Measurements from ENCODE around the gene TOP1. TPM values are rescaled to one million over a fixed set of nuclear protein-coding genes. Genes with fewer than 3 reads are reported as not detected.

The TOP1 gene
- total RNA-seq, 3 donors from 2014 or later (not counting 1 experiment from before 2014, with no cell fraction given), result 32.2 to 36.3 (median 36.3) TPM

DNA sequence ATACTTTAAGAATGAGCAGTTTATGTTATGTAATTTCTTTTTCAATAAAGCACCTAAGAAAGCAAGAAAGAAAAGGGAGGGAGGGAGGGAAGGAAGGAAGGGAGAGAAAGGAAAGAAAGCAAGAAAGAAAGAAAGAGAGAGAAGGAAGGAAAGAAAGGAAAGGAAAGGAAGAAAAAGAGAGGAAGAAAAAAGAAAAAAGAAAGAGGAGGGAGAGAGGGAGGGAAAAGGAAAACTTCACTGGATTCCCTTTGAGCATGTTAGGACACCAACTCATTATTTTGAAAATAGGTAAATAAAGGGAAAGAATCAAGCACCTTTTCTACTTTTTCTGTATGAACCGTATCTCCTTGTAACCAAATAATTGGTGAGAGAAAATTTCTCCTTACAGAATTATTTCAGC lies 32.3 kb upstream of the TOP1 start:
- no peaks in the 10 kb centered on the region for H3K9me3 ChIP-seq (ENCODE audit: control insufficient read depth, insufficient read depth, low read length)
- WGBS (ENCODE audit: insufficient coverage), result no CpG with 5 or more reads among the region's 1 CpG
- Mint-ChIP-seq H3K36me3 (no peaks in the 10 kb centered on the region), H3K27me3 (ENCODE audit: low read depth in 2 of 2) (no peaks in the 10 kb centered on the region), H3K27ac (no peak overlapping the region), H3K4me1 (peaks cover 3 to 4% of the 10 kb centered on the region in 2 donors), H3K9me3 (no peaks in the 10 kb centered on the region), H3K4me3 (no peak overlapping the region)
- H3K36me3 ChIP-seq (ENCODE audit: control insufficient read depth, insufficient read depth, low read length), result no peaks in the 10 kb centered on the region
- peaks cover 7% of the 10 kb centered on the region for H3K4me1 ChIP-seq (ENCODE audit: control insufficient read depth, insufficient read depth, low read length)
- TF ChIP-seq, protein P1, sequence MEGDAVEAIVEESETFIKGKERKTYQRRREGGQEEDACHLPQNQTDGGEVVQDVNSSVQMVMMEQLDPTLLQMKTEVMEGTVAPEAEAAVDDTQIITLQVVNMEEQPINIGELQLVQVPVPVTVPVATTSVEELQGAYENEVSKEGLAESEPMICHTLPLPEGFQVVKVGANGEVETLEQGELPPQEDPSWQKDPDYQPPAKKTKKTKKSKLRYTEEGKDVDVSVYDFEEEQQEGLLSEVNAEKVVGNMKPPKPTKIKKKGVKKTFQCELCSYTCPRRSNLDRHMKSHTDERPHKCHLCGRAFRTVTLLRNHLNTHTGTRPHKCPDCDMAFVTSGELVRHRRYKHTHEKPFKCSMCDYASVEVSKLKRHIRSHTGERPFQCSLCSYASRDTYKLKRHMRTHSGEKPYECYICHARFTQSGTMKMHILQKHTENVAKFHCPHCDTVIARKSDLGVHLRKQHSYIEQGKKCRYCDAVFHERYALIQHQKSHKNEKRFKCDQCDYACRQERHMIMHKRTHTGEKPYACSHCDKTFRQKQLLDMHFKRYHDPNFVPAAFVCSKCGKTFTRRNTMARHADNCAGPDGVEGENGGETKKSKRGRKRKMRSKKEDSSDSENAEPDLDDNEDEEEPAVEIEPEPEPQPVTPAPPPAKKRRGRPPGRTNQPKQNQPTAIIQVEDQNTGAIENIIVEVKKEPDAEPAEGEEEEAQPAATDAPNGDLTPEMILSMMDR (IDR thresholded peaks at IDR 0.05), result no peak
- no peak overlapping the region for H3K4me3 ChIP-seq (ENCODE audit: low read length)
- intact Hi-C loops (cut with micrococcal nuclease), result no loop called here
- no peak for ATAC-seq
- DNase-seq, result no peak
- no peak overlapping the region for H3K27ac ChIP-seq (ENCODE audit: low read length)
- no peaks in the 10 kb centered on the region for H3K27me3 ChIP-seq (ENCODE audit: control insufficient read depth, insufficient read depth, low read length)

DNA sequence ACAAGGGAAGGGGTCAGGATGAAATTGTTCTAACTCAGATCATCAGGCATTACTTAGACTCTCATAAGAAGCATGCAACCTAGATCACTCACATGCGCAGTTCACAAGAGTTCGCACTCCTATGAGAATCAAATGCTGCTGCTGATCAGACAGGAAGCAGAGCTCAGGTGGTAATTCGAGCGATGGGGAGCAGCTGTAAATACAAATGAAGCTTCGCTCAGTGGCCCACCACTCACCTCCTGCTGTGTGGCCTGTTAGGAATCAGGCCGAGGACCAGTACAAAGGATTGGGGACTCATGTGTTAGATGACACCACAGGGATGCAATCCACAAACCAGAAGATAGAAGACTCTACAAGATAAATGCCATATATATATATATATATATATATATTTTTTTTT lies 31.5 kb upstream of the TOP1 start:
- WGBS (ENCODE audit: insufficient coverage), result 84% methylated on average over 6 of the region's 6 CpGs
- TF ChIP-seq, protein P1 (IDR thresholded peaks at IDR 0.05), result no peak
- intact Hi-C loops (cut with micrococcal nuclease), result no loop called here
- H3K4me3 ChIP-seq (ENCODE audit: low read length), result no peak overlapping the region
- no peak overlapping the region for H3K4me3 Mint-ChIP-seq
- DNase-seq (no peak), ATAC-seq (no peak)
- H3K27ac Mint-ChIP-seq, result no peak overlapping the region
- H3K9me3 ChIP-seq (ENCODE audit: control insufficient read depth, insufficient read depth, low read length), result no peaks in the 10 kb centered on the region
- H3K27me3 ChIP-seq (ENCODE audit: control insufficient read depth, insufficient read depth, low read length), result no peaks in the 10 kb centered on the region
- no peaks in the 10 kb centered on the region for H3K4me1 Mint-ChIP-seq
- no peaks in the 10 kb centered on the region for H3K36me3 ChIP-seq (ENCODE audit: control insufficient read depth, insufficient read depth, low read length)
- H3K36me3 Mint-ChIP-seq, result no peaks in the 10 kb centered on the region
- H3K9me3 Mint-ChIP-seq, result no peaks in the 10 kb centered on the region
- H3K4me1 ChIP-seq (ENCODE audit: control insufficient read depth, insufficient read depth, low read length), result no peaks in the 10 kb centered on the region
- no peaks in the 10 kb centered on the region for H3K27me3 Mint-ChIP-seq (ENCODE audit: low read depth in 2 of 2)
- no peak overlapping the region for H3K27ac ChIP-seq (ENCODE audit: low read length)

DNA sequence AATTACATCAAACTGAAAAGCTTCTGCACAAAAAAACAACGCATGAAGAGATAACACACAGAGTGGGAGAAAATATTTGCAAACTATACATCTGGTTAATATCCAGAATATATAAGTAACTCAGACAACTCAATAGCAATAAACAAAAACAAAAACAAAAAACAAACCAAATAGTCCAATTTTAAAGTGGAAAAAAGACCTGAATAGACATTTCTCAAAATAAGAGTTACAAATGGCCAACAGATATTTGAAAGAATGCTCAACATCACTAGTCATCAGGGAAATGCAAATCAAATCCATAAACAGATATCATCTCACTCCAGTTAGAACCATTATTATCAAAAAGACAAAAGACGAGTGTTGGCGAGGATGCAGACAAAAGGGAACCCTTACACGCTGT lies 28.8 kb upstream of the TOP1 start:
- no peaks in the 10 kb centered on the region for H3K36me3 Mint-ChIP-seq
- intact Hi-C loops (cut with micrococcal nuclease), result no loop called here
- 100% methylated on average over 1 of the region's 4 CpGs for WGBS (ENCODE audit: insufficient coverage)

DNA sequence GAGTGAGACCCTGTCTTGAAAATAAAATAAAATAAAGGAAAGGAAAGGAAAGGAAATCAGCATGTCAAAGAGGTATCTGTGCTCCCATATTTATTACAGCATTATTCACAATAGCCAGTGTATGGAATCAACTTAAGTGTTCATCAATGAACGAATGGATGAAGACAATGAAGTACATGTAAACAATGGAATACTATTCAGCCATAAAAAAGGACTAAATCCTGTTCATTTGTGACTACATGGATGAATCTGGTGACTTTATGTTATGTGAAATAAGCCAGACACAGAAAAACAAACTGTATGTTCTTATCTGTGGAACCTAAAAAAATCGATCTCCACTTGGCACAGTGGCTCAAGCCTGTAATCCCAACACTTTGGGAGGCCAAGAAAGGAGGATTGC lies 28.0 kb upstream of the TOP1 start:
- no peak overlapping the region for H3K27ac Mint-ChIP-seq
- 74% methylated on average over 1 of the region's 2 CpGs for WGBS (ENCODE audit: insufficient coverage)
- H3K4me1 Mint-ChIP-seq, result peaks cover 7 to 11% of the 10 kb centered on the region in 2 donors
- Histone ChIP-seq H3K36me3 (ENCODE audit: control insufficient read depth, insufficient read depth, low read length) (no peaks in the 10 kb centered on the region), H3K4me1 (ENCODE audit: control insufficient read depth, insufficient read depth, low read length) (peaks cover 19% of the 10 kb centered on the region), H3K9me3 (ENCODE audit: control insufficient read depth, insufficient read depth, low read length) (no peaks in the 10 kb centered on the region), H3K27me3 (ENCODE audit: control insufficient read depth, insufficient read depth, low read length) (no peaks in the 10 kb centered on the region), H3K4me3 (ENCODE audit: low read length) (no peak overlapping the region), H3K27ac (ENCODE audit: low read length) (no peak overlapping the region)
- intact Hi-C loops (cut with micrococcal nuclease), result no loop called here
- H3K4me3 Mint-ChIP-seq, result no peak overlapping the region
- DNase-seq (no peak), ATAC-seq (no peak)
- TF ChIP-seq, protein P1 (IDR thresholded peaks at IDR 0.05), result no peak
- no peaks in the 10 kb centered on the region for H3K36me3 Mint-ChIP-seq
- no peaks in the 10 kb centered on the region for H3K9me3 Mint-ChIP-seq
- no peaks in the 10 kb centered on the region for H3K27me3 Mint-ChIP-seq (ENCODE audit: low read depth in 2 of 2)

More for the DNA sequence above, 28.8 kb upstream of the TOP1 start:
- Histone ChIP-seq H3K4me1 (ENCODE audit: control insufficient read depth, insufficient read depth, low read length) (peaks cover 19% of the 10 kb centered on the region), H3K4me3 (ENCODE audit: low read length) (no peak overlapping the region), H3K27ac (ENCODE audit: low read length) (no peak overlapping the region), H3K27me3 (ENCODE audit: control insufficient read depth, insufficient read depth, low read length) (no peaks in the 10 kb centered on the region), H3K9me3 (ENCODE audit: control insufficient read depth, insufficient read depth, low read length) (no peaks in the 10 kb centered on the region), H3K36me3 (ENCODE audit: control insufficient read depth, insufficient read depth, low read length) (no peaks in the 10 kb centered on the region)
- peaks cover 7 to 11% of the 10 kb centered on the region in 2 donors for H3K4me1 Mint-ChIP-seq
- no peaks in the 10 kb centered on the region for H3K27me3 Mint-ChIP-seq (ENCODE audit: low read depth in 2 of 2)
- ATAC-seq (no peak), DNase-seq (no peak)
- no peak overlapping the region for H3K4me3 Mint-ChIP-seq
- H3K9me3 Mint-ChIP-seq, result no peaks in the 10 kb centered on the region
- TF ChIP-seq, protein P1 (IDR thresholded peaks at IDR 0.05), result no peak
- no peak overlapping the region for H3K27ac Mint-ChIP-seq
